HEK293 (cell line): ENCODE results near the gene CRCP.

Experiments used
- CTCF ChIP-seq: fragments of 450-650 bp; formaldehyde crosslinking; IDR thresholded peaks from 2 replicates; pipeline ENCODE4 v1.5.1; 2016; ENCODE audit warnings: missing biosample characterization, missing genetic modification characterization
- HOXA7 ChIP-seq: sonication (generic); formaldehyde crosslinking; IDR thresholded peaks from 2 replicates; pipeline ENCODE4 v1.8.1; 2022; ENCODE audit warnings: missing genetic modification reagents, borderline replicate concordance
- IKZF3 ChIP-seq: fragments of 450-650 bp; IDR thresholded peaks from 2 replicates; pipeline ENCODE4 v1.5.0; 2018; ENCODE audit warnings: missing biosample characterization, mild to moderate bottlenecking, missing genetic modification characterization, moderate library complexity
- ZBTB20 ChIP-seq: fragments of 450-650 bp; formaldehyde crosslinking; IDR thresholded peaks from 2 replicates; pipeline ENCODE4 v1.5.1; 2016; ENCODE audit warnings: missing biosample characterization, missing genetic modification characterization
- ZBTB26 ChIP-seq: fragments of 450-650 bp; formaldehyde crosslinking; optimal IDR thresholded peaks from 2 replicates; pipeline ENCODE3; 2016; ENCODE audit warnings: missing biosample characterization, mild to moderate bottlenecking, missing genetic modification characterization
- ZNF37A ChIP-seq: fragments of 450-650 bp; IDR thresholded peaks from 2 replicates; pipeline ENCODE4 v1.5.1; 2018; ENCODE audit warnings: missing biosample characterization, missing genetic modification characterization
- ZNF391 ChIP-seq: fragments of 450-650 bp; formaldehyde crosslinking; IDR thresholded peaks from 2 replicates; pipeline ENCODE4 v1.5.1; 2016; ENCODE audit warnings: low read depth, missing biosample characterization, missing genetic modification characterization, borderline replicate concordance
- ZNF449 ChIP-seq: fragments of 450-650 bp; formaldehyde crosslinking; IDR thresholded peaks from 2 replicates; pipeline ENCODE4 v1.5.1; 2017; ENCODE audit warnings: missing biosample characterization, mild to moderate bottlenecking, missing genetic modification characterization, moderate library complexity
- ZNF670 ChIP-seq: fragments of 450-650 bp; formaldehyde crosslinking; IDR thresholded peaks from 2 replicates; pipeline ENCODE4 v1.5.1; 2016; ENCODE audit warnings: missing biosample characterization, missing genetic modification characterization, low read depth

- TF ChIP-seq ZBTB20 (tag by site-specific recombination), result no peak
- TF ChIP-seq CTCF (tag by site-specific recombination), result no peak
- TF ChIP-seq ZNF37A (tag by site-specific recombination), result no peak
- no peak for TF ChIP-seq ZNF391
- no peak for TF ChIP-seq ZNF449 (tag by site-specific recombination)
- no peak for TF ChIP-seq IKZF3 (tag by site-specific recombination)
- no peak for TF ChIP-seq ZBTB26 (tag by site-specific recombination)
- no peak for TF ChIP-seq ZNF670
- TF ChIP-seq HOXA7, result no peak
Observed at GRCh38 chr7:66169616-66170015, 55.0 kb downstream of the CRCP start.
